GM12891 (cell line): Measurements from ENCODE around the gene NCKIPSD.

Source experiments
- PAX5 ChIP-seq: IDR thresholded peaks from 2 replicates; pipeline ENCODE4 v1.6.1; 2011; ENCODE audit warnings: low read length, moderate library complexity, mild to moderate bottlenecking; ENCODE audit not compliant: insufficient read depth, severe bottlenecking
- POLR2A ChIP-seq: IDR thresholded peaks from 2 replicates; pipeline ENCODE4 v1.6.1; 2011; ENCODE audit warnings: low read depth, low read length, control low read depth
- POLR2AphosphoS5 ChIP-seq: IDR thresholded peaks from 2 replicates; pipeline ENCODE4 v1.6.1; 2011; ENCODE audit warnings: low read depth, low read length, control low read depth
- SPI1 ChIP-seq: IDR thresholded peaks from 2 replicates; pipeline ENCODE4 v1.6.1; 2011; ENCODE audit warnings: low read depth, low read length, control low read depth
- TAF1 ChIP-seq: IDR thresholded peaks from 2 replicates; pipeline ENCODE4 v1.6.1; 2011; ENCODE audit warnings: low read depth, low read length, control low read depth

GRCh38 chr3:48692551-48692950 lies 6.8 kb upstream of the NCKIPSD start:
- TF ChIP-seq POLR2A (no peak), TAF1 (no peak), POLR2AphosphoS5 (no peak), SPI1 (no peak), PAX5 (no peak)
